ENCODE measurements around the gene RDH8. TPM values are rescaled to one million over a fixed set of nuclear protein-coding genes. Genes with fewer than 3 reads are reported as not detected.
"Not testable (repeated sequence)": the region's sequence is repeated elsewhere in the genome, so short reads cannot be mapped to it uniquely, and the experiment has no call there.

Gene RDH8
- total RNA-seq, 1 donor from 2014 or later: not detected

DNA sequence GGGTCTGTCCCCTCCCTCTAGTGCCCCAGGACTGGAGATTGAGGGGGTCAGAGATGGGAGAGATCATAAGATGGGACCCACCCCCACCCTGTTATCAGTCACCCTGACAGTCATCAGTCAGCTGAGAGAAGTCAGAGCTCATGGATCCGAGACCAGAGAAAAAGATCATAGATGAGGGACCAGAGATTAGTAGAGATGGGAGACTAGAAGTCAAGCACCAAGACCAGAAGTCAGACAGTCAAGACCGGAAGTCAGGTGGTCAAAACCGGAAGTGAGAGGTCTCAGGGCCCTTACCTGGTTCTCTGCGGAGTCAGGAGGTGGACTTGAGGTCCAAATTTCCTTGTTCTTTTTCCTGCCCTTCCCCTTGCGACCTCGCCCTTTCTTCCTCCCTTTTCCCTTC is 10.0 kb upstream of the RDH8 start:
- no peak for DNase-seq (ENCODE audit: low spot score)
- no peak for ATAC-seq
- intact Hi-C loops (cut with DNase I): no loop called here

GRCh38 chr19:10004617-10005016 is 8.7 kb upstream of the RDH8 start:
- ATAC-seq: no peak
- intact Hi-C loops (cut with DNase I): no loop called here

DNA sequence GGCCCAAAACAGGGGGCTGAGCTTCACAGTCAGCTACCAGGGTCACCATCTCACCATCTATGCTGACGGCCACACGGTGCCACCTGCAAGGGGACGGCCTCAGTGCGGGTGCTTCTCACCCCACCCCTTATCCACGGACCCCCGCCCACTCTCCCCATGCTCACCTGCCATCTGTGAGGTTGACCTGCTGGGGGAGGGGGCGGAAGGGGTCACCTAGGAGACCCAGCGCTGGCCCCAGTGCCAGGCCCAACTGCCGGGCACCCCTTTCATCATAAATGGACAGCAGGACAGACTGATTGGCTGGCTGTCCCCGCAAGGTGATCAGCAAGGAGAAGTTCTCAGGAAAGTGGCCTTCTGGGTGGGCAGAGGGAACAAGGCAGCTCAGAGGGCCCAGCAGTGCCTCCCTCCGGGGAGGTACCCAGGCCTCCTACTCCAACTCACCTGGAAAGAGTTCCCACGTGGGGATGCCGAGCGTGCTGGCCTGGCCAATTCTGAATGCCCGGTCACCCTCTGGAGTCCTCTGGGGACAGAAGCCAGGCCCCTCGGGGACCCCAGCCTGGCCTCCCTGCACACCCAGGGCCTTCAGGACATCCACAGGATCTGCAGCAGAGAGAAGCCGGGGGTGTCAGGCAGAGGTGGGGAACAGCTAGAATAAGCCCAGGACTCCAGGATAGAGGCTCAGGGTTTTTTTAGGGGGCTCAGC is 7.5 kb upstream of the RDH8 start:
- DNase-seq (ENCODE audit: low spot score): no peak
- intact Hi-C loops (cut with DNase I): no loop called here
- ATAC-seq: no peak

More at GRCh38 chr19:10004617-10005016, 8.7 kb upstream of the RDH8 start:
- no peak for DNase-seq (ENCODE audit: low spot score)

- intact Hi-C loops (cut with DNase I): no loop called here
- ATAC-seq (peak; percentile 53), DNase-seq (ENCODE audit: low spot score) (peak; percentile 70)
Observed at GRCh38 chr19:10006335-10006708, 7.0 kb upstream of the RDH8 start.

DNA sequence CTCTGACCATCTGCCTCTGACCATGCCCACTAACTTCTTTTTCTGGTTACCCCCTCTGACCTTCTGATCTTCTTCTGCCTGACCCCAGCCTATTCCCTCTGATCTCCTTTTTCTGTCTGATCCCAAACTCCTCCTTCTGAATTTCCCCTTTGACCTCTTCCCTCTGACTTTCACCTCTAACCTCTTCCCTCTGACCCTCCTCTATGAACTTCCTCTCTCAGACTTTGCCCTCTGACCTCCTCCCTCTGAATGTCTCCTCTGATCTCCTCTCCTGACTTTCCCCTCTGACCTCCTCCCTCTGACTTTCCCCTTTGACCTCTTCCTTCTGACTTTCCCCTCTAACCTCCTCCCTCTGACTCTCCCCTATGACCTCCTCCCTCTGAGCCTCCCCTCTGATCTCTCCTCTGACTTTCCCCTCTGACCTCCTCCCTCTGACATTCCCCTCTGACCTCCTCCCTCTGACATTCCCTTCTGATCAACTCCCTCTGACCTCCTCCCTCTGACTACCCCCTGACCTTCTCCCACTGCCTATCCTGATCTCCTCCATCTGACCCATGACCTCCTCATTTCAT is 6.4 kb upstream of the RDH8 start:
- ATAC-seq (no peak), DNase-seq (ENCODE audit: low spot score) (no peak)
- intact Hi-C loops (cut with DNase I): no loop called here

DNA sequence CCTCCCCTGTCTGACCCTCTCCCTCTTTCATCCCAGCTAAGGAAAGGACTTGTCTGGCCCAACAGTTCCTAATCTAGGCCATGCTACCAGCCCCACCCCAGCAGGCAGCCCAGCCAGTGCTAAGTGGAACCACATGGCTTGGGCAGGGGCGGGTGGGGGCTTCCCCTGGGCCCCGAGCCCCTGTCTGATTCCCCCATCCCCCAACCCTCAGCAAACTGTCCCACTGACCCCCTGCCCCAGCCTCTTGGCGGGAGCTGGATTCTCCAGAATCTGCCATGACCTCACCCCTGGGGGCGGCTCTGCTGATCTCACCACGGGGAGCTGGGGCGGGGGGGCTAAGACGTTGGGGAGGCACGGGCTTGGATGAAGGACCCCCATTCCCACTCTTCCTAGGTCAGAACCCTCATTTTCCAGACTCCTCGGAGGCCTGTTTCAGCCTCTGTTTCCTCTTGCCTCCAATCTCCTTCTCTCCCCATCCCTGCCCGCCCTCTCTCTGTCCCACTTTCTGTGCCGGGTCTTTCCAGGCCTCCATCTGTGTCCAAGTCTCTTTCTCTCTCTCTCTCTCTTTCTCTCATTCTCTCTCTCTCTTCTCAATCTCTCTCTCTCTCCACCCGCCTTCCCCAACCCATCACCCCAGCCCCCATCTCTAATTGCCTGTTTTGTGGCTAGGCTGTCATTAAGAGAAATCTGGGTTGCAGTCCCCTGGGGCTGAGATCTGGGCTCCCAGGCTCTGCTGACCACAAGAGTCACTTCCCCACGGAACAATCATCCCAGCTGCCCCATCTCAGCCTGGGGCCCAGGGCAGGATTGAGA is 5.7 kb upstream of the RDH8 start:
- intact Hi-C loops (cut with DNase I): no loop called here
- ATAC-seq (peak; percentile 47), DNase-seq (ENCODE audit: low spot score) (peak; percentile 78)

DNA sequence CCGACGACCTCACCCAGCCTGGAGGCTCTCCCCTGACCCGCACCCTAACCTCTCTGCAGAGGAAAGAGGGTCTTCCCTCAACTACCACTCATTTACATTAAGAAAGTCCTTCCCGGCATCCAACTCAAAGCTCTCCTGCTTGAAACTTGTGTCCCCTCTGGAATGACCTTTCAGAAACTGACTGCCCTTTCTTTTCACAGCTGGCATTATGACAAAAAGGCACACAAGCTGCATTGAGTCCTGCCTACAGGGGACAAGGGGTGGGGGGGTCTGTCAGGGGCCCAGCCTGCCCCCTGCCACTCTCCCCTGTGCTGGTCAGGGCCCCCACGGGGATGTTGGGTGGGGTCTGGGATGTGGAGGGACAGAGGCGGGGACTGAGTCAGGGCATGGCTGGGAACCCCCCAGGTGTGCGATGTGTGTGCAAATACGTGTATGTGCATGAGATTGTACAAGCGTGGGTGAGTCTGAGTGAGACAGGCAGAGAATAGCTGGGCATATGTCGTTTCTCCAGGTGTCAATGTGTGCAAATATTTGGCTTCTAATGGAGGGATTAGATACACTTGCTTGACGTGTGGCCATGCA is 5.0 kb upstream of the RDH8 start:
- intact Hi-C loops (cut with DNase I): no loop called here
- no peak for DNase-seq (ENCODE audit: low spot score)
- ATAC-seq: peak; percentile 5

DNA sequence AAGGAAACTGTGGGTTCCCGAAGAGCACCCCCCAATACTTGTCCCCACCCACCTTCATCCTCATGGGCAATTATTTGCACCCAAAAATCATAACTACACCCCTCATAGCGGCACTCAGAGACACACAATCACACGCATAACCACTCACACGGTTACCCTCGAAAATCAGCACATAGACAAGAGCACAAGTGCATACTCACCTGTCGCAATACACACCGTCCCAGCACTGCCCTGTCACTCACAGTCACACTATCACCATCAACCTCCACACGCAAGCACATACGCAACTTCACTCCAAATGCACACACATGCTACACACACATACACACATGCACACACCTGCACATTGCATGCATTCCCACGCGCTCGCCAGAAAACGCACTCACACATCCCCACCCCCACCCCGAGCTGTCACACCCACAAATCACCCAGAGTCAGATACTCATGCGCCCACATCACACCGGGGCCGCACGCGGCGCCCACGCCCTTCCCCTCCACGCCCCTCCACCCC is 3.5 kb upstream of the RDH8 start:
- DNase-seq (ENCODE audit: low spot score): no peak
- intact Hi-C loops (cut with DNase I): no loop called here
- no peak for ATAC-seq

- ATAC-seq (peak; percentile 63), DNase-seq (ENCODE audit: low spot score) (peak; percentile 76)
- intact Hi-C loops (cut with DNase I): no loop called here
Observed at GRCh38 chr19:10010247-10010691, 3.0 kb upstream of the RDH8 start, which contains the start of gene COL5A3. Gene COL5A3 (minus strand): TSS chr19:10010504. CDS start chr19:10010385, 119 bp downstream.

DNA sequence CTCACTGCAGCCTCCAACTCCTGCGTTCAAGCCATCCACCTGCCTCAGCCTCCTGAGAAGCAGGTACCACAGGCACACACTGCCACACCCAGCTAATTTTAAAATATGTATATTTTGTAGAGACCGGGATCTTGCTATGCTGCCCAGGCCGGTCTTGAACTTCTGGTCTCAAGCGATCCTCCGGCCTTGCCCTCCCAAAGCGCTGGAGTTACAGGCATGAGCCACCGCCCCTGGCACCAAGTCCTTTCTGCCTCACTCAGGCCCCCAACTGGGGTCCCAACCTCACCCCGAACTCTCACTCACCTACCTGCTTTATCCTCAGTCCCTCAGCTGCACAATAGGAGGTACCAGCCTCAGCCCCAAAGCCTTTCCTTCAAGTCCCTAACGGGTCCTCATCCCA is 2.3 kb upstream of the RDH8 start:
- ATAC-seq: no peak
- DNase-seq (ENCODE audit: low spot score): no peak
- intact Hi-C loops (cut with DNase I): no loop called here

- no peak for ATAC-seq
Observed at GRCh38 chr19:10011974-10012373, 1.3 kb upstream of the RDH8 start.

GRCh38 chr19:10013834-10014618 is 743 bp downstream of the RDH8 start:
- intact Hi-C loops (cut with DNase I): no loop called here
- DNase-seq (ENCODE audit: low spot score): no peak
- no peak for ATAC-seq

More at GRCh38 chr19:10011974-10012373, 1.3 kb upstream of the RDH8 start:
- intact Hi-C loops (cut with DNase I): no loop called here
- DNase-seq (ENCODE audit: low spot score): no peak

DNA sequence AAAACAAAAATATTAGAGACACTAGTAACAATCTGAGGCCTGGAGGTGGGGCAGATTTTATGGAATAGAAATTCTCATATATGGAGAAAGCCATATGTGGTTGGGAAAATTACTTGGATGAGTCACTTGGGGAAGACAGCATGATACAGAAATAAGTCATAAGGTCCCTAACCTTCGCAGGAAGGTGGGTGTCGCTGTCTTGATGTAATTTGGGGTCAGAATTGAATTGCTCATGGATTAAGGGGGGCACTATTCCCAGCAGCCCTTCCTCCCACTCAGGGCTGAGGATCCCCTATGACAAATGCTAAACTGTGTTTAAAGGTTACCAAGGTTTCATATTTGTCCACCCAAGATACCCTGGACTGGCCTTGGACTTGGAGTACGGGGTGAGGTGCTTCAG is 5.0 kb downstream of the RDH8 start:
- ATAC-seq (no peak), DNase-seq (ENCODE audit: low spot score) (no peak)
- intact Hi-C loops (cut with DNase I): no loop called here

DNA sequence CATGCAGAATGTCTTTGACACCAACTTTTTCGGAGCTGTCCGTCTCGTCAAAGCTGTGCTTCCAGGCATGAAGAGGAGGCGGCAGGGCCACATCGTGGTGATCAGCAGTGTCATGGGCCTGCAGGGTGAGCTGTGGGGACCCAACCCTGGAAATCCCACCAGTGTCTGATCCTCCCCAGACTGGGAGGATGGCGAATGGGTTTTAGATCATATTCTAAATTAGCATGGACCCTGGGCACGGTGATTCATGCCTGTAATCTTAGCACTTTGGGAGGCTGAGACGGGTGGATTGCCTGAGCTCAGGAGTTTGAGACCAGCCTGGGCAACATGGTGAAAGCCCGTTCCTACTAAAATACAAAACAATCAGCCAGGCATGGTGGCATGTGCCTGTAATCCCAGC is 5.5 kb downstream of the RDH8 start:
- no peak for ATAC-seq
- intact Hi-C loops (cut with DNase I): no loop called here
- no peak for DNase-seq (ENCODE audit: low spot score)

DNA sequence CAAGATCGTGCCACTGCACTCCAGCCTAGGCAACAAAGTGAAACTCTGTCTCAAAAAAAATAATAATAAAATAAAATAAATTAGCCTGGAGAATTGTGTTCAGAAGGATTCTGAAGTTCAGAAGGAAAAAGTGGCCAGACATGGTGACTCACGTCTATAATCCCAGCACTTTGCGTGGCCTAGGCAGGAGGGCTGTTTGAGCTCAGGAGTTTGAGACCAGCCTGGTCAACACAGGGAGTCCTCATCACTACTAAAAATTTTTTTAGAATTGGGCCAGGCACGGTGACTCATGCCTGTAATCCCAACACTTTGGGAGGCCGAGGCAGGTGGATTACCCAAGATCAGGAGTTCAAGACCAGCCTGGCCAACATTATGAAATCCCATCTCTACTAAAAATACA is 6.0 kb downstream of the RDH8 start:
- no peak for ATAC-seq
- intact Hi-C loops (cut with DNase I): no loop called here

GRCh38 chr19:10020851-10021250 is 7.6 kb downstream of the RDH8 start:
- ATAC-seq (no peak), DNase-seq (ENCODE audit: low spot score) (no peak)
- intact Hi-C loops (cut with DNase I): no loop called here

More for the DNA sequence above, 6.0 kb downstream of the RDH8 start:
- no peak for DNase-seq (ENCODE audit: low spot score)

- intact Hi-C loops (cut with DNase I): no loop called here
- DNase-seq (ENCODE audit: low spot score): no peak
- no peak for ATAC-seq
Observed at GRCh38 chr19:10021446-10021845, 8.2 kb downstream of the RDH8 start.

GRCh38 chr19:10021863-10022262 is 8.6 kb downstream of the RDH8 start:
- no peak for DNase-seq (ENCODE audit: low spot score)
- ATAC-seq: no peak
- intact Hi-C loops (cut with DNase I): no loop called here

- DNase-seq (ENCODE audit: low spot score); intact Hi-C loops (cut with DNase I); ATAC-seq: not testable (repeated sequence)
Observed at GRCh38 chr19:10023096-10023495, 9.8 kb downstream of the RDH8 start.
